GM20000 (cell line): ENCODE results near the gene UCMA.

Experiments
- DNase-seq: peaks from one replicate; pipeline ENCODE4 v3.0.0; 2012; ENCODE audit warnings: low spot score
- TF ChIP-seq, protein P1 (sequence below): IDR thresholded peaks from 2 replicates; pipeline ENCODE4 v1.5.1; 2012; ENCODE audit warnings: mild to moderate bottlenecking, control low read depth; ENCODE audit errors: extremely low read depth, missing control alignments

UCMA gene

DNA sequence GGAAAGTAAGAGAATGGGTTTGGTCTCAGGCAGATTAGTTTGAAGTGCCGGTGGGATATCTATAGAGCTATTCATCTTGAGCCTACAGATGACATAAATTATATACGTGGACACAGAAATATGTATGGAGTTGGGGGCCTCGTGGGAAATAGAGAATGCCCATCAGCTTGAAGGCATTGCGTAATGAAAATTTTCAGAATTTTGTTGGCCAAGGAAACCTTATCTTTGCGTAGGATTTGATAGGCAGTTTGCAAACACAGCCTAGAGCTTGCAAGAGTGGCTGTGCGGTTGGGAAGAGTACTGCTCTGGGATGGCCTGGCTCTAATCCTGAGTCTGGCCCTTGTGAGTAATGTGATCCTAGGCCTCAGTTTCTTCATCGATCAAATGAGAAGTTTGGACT, 40.5 kb downstream of the UCMA start:
- DNase-seq, result no peak
- TF ChIP-seq, protein P1, sequence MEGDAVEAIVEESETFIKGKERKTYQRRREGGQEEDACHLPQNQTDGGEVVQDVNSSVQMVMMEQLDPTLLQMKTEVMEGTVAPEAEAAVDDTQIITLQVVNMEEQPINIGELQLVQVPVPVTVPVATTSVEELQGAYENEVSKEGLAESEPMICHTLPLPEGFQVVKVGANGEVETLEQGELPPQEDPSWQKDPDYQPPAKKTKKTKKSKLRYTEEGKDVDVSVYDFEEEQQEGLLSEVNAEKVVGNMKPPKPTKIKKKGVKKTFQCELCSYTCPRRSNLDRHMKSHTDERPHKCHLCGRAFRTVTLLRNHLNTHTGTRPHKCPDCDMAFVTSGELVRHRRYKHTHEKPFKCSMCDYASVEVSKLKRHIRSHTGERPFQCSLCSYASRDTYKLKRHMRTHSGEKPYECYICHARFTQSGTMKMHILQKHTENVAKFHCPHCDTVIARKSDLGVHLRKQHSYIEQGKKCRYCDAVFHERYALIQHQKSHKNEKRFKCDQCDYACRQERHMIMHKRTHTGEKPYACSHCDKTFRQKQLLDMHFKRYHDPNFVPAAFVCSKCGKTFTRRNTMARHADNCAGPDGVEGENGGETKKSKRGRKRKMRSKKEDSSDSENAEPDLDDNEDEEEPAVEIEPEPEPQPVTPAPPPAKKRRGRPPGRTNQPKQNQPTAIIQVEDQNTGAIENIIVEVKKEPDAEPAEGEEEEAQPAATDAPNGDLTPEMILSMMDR, result no peak

DNA sequence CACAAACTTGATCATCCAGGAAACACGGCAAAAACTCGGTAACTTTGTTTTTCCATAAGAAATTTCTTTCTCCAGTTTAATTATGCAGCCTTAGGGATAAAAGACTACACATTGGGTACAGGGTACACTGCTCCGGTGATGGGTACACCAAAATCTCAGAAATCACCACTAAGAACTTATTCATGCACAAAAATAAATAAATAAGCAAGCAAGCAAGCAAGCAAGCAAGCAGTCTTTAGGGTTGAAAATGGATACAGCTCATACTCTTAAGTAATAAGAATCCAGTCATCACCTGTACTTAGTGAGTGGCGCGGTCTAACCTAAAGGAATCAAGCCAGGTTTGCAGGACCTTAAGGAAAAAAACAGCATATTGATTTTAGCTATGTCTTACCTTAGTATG, 42.8 kb downstream of the UCMA start:
- DNase-seq, result no peak
- TF ChIP-seq, protein P1, result no peak

DNA sequence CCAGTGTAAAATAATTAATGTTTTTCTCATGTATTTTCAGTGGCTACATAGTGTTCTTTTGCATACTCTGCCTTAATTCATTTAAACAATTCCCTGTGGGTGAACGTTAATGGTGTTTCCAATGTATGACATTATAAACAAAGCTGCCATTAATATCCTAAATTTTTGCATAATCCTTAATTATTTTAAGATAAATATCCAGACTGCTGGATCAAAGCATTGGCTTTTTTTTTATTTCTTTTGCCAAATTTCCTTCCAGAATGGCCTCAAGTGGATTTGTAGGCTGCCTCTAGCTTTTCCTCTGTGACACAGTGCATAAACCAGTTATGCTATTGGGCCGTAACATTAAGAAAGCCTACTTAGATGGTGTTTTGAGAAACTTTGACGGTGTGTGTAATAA, 43.4 kb downstream of the UCMA start:
- TF ChIP-seq, protein P1, result no peak
- no peak for DNase-seq

DNA sequence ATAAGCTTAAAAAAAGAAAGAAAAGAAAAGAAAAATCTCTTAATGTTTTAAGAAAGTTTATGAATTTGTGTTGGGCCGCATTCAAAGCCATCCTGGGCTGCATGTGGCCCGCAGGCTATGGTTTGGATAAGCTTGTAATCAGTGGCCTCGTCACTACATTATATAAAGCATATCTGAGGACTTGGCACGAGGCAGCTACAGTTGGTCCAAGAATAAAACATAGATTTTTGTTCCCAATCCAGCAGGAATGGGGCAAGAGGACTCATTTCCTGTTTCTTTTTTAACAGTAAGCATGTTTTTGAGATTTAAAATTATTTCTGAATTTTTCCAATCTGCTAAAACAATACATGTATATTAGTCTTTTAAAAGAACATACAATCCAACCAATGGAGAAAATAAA, 44.2 kb downstream of the UCMA start:
- TF ChIP-seq, protein P1, result no peak
- DNase-seq, result no peak

DNA sequence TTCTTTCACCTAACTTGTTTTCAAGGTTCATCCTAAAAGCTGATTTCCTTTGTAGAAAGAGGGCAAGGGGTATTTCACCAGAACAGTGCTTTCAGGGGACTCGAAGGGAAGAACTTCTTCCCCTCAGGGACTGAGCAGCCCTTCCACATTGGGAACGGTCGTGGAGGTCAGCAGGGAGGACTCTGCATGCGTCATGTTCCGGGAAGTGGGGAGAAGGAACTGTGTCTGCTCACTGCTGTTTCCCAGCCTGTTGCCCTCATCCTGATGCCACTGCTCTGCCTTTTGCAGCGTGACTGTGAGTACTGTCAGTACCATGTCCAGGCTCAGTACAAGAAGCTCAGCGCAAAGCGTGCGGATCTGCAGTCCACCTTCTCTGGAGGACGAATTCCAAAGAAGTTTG, 45.6 kb downstream of the UCMA start:
- TF ChIP-seq, protein P1, result no peak
- no peak for DNase-seq

DNA sequence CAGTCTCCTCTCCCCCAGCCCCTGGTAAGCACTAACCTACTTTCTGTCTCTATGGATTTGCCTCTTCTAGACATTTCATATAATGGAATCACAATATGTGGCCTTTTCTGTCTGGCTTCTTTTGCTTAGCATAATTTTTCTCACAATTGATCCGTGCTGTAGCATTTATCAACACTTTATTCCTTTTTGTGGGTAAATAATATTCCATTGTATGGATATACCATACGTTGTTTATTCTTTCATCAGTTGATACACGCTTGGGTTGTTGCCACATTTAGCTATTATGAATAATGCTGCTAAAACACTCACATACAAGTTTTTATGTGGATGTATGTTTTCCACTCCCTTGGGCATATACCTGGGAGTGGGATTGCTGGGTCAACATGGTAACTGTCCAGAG, 47.0 kb downstream of the UCMA start:
- no peak for DNase-seq
- TF ChIP-seq, protein P1, result no peak

DNA sequence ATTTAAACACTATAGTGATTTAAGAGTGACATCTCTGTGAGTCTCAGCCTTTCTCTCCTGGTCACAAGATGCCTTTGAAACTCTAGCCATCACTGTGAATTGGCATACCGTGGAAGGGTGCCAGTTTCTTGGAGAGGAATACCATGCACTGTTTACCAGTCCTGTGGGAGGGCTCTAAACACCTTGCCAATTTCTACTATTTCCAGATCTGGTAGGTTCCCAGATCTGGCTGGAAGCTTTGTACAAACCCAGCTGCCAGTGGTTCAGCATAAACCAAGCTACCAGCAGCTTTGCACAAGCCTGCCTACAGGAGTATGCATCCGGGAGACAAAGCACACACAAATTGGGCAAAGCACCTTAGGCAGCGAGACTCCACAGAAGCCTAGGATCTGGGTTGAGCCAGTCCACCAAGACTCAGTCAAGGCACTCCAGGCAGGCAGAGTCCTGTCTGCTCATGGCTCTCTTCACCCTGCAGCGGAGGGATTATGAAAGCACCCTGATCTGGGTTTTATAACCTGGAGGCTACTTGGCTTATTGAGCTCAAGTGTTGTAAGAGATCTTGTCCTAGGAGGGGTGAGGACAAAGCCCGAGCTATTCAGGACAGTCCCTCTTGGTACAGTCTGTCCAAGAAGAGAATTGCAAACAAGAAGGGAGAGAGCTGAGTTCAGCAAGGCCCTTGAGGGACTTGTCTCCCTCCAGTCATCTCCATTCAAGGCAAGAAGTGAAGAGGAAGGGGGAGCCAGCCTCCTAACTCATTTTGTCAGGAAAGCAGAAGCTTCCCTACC, 49.3 kb downstream of the UCMA start:
- TF ChIP-seq, protein P1, result no peak
- DNase-seq, result no peak
